NCI-H1417 treated with DMSO at 0.1 percent for 48 hours (cell line): ENCODE data around the gene NPEPPS.

ENCODE experiments used
- DNase-seq: peaks from one replicate; lab custom pipeline; 2025; lab: John Stamatoyannopoulos, UW

Gene NPEPPS

GRCh38 chr17:47669081-47669480, 138.2 kb downstream of the NPEPPS start:
- no peak for DNase-seq

- no peak for DNase-seq
Observed at GRCh38 chr17:47670064-47670463, 139.2 kb downstream of the NPEPPS start.
